Endothelial cell of umbilical vein (primary cell): ENCODE data around the gene GHITM.

ENCODE experiments used
- CTCF ChIP-seq, 2 donors: IDR thresholded peaks; 1 replicate in 1 of 2; 2 replicates in 1 of 2; pipeline ENCODE4 v1.5.1; 2011; ENCODE audit warnings: low read length in 2 of 2, mild to moderate bottlenecking in 2 of 2, moderate library complexity in 2 of 2, control low read depth in 1 of 2, inconsistent platforms in 1 of 2, low read depth in 1 of 2; ENCODE audit not compliant: insufficient read depth in 1 of 2; ENCODE audit errors: extremely low read depth in 1 of 2
- EZH2 ChIP-seq: IDR thresholded peaks from 2 replicates; pipeline ENCODE4 v1.6.1; 2012; ENCODE audit warnings: borderline replicate concordance, low read depth, mild to moderate bottlenecking, moderate library complexity, low read length, inconsistent platforms; ENCODE audit not compliant: severe bottlenecking
- JUN ChIP-seq: IDR thresholded peaks from 2 replicates; pipeline ENCODE4 v1.6.1; 2011; ENCODE audit warnings: borderline replicate concordance, low read depth; ENCODE audit not compliant: insufficient read length, insufficient read depth
- MYC ChIP-seq: IDR thresholded peaks from one replicate; pipeline ENCODE4 v1.6.1; 2011; ENCODE audit warnings: mild to moderate bottlenecking, low read depth, low read length
- POLR2A ChIP-seq: IDR thresholded peaks from 2 replicates; pipeline ENCODE4 v1.6.1; 2012; ENCODE audit warnings: low read depth, mild to moderate bottlenecking, control low read depth, low read length
- POLR2AphosphoS5 ChIP-seq: IDR thresholded peaks from 2 replicates; pipeline ENCODE4 v1.6.1; 2012; ENCODE audit warnings: low read depth, mild to moderate bottlenecking, control low read depth, low read length, moderate library complexity; ENCODE audit not compliant: insufficient read depth

DNA sequence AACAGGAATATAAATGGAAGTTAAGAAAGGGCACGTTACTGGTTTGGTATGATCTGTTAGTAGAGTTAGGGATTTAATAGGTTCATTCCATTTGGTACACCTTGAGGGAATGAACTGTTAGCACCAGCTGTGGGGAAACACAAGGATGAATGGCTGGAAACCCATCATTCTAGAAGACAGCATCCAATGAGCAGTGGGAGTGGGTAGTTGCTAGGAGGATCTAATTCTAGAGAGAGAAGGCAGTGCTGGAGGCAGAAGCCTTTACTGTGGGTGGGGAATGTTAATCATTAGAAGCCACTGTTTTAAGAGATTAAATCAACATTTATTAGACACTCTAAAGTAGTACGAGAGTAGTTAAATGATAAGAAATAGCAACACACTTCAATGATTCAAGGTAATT is 18.8 kb downstream of the GHITM start:
- TF ChIP-seq EZH2 (no peak), POLR2A (no peak), CTCF (IDR thresholded peaks at IDR 0.05; ENCODE audit: extremely low read depth in 1 of 2, insufficient read depth in 1 of 2, low read depth in 1 of 2, low read length in 2 of 2) (no peak), POLR2AphosphoS5 (no peak), MYC (no peak), JUN (no peak)
